Right renal pelvis (tissue), 4 donors: ENCODE results near the gene PPP1R3A. TPM values are rescaled to one million over a fixed set of nuclear protein-coding genes. Genes with fewer than 3 reads are reported as not detected.
"Not testable (repeated sequence)": the region's sequence is repeated elsewhere in the genome, so short reads cannot be mapped to it uniquely, and the experiment has no call there.

Experiments used
- DNase-seq, 4 donors: peaks; one replicate each; pipeline ENCODE4 v3.0.0-alpha.2; 2013; ENCODE audit warnings: low read depth in 4 of 4, low spot score in 3 of 4, missing footprints in 1 of 4
- polyA plus RNA-seq, 4 donors: library from polyadenylated mRNA; unstranded; fragments of 120-200 nt; gene quantifications; one replicate each; pipeline ENCODE4 v1.2.1, GENCODE V29; 2013; ENCODE audit not compliant: insufficient read length in 4 of 4

Gene PPP1R3A
- polyA plus RNA-seq = not detected

- no peak for DNase-seq
Measured at GRCh38 chr7:113918946-113919345, at the start of gene PPP1R3A. TSS of gene PPP1R3A (minus strand) at chr7:113919009. CDS start at chr7:113918996, 13 bp downstream.

- no peak for DNase-seq
Measured at GRCh38 chr7:113963356-113963755, 44.5 kb upstream of the PPP1R3A start.

- no peak for DNase-seq
Measured at GRCh38 chr7:113959910-113960309, 41.1 kb upstream of the PPP1R3A start.

GRCh38 chr7:113955157-113955556, 36.3 kb upstream of the PPP1R3A start:
- no peak for DNase-seq

- no peak for DNase-seq
Measured at GRCh38 chr7:113953553-113953952, 34.7 kb upstream of the PPP1R3A start.

GRCh38 chr7:113945018-113945938, 26.5 kb upstream of the PPP1R3A start:
- DNase-seq = no peak

GRCh38 chr7:113936982-113937381, 18.2 kb upstream of the PPP1R3A start:
- DNase-seq = no peak

GRCh38 chr7:113936535-113936934, 17.7 kb upstream of the PPP1R3A start:
- no peak for DNase-seq

- not testable (repeated sequence) for DNase-seq
Measured at GRCh38 chr7:113929389-113929788, 10.6 kb upstream of the PPP1R3A start.

GRCh38 chr7:113928112-113928511, 9.3 kb upstream of the PPP1R3A start:
- no peak for DNase-seq

GRCh38 chr7:113922049-113922448, 3.2 kb upstream of the PPP1R3A start:
- no peak for DNase-seq

- DNase-seq = no peak
Measured at GRCh38 chr7:113921363-113921762, 2.6 kb upstream of the PPP1R3A start.

GRCh38 chr7:113917840-113918239, 969 bp downstream of the PPP1R3A start:
- DNase-seq = no peak

GRCh38 chr7:113915956-113916355, 2.9 kb downstream of the PPP1R3A start:
- DNase-seq = no peak

- no peak for DNase-seq
Measured at GRCh38 chr7:113912876-113913275, 5.9 kb downstream of the PPP1R3A start.

- no peak for DNase-seq
Measured at GRCh38 chr7:113907617-113908016, 11.2 kb downstream of the PPP1R3A start.

GRCh38 chr7:113904521-113904920, 14.3 kb downstream of the PPP1R3A start:
- DNase-seq = no peak

GRCh38 chr7:113892818-113893217, 26.0 kb downstream of the PPP1R3A start:
- DNase-seq = no peak

- no peak for DNase-seq
Measured at GRCh38 chr7:113891828-113892227, 27.0 kb downstream of the PPP1R3A start.

GRCh38 chr7:113891031-113891350, 27.8 kb downstream of the PPP1R3A start:
- no peak for DNase-seq

- DNase-seq = no peak
Measured at GRCh38 chr7:113890331-113891030, 28.3 kb downstream of the PPP1R3A start.

- DNase-seq = no peak
Measured at GRCh38 chr7:113883096-113883495, 35.7 kb downstream of the PPP1R3A start.
